A549 (cell line): ENCODE results near the gene CST4. TPM values are rescaled to one million over a fixed set of nuclear protein-coding genes. Genes with fewer than 3 reads are reported as not detected.
"Not testable (repeated sequence)": the region's sequence is repeated elsewhere in the genome, so short reads cannot be mapped to it uniquely, and the experiment has no call there.

ENCODE experiments used
- ATAC-seq, 2 experiments: fragments of 200-7000 bp in 1 of 2; fragments of >200 bp in 1 of 2; cut with Nextera tagmentation in 1 of 2; cut with Tn5 transposase in 1 of 2; 3 replicates each; pipeline versions ENCODE4 v1.8.0 to v1.9.1; 2018 to 2020; ENCODE audit warnings: mild to moderate bottlenecking in 1 of 2, moderate library complexity in 1 of 2
- CTCF ChIA-PET: fragments of 300-600 bp; sonication (Branson Sonifier 250); formaldehyde crosslinking; extraction: SDS; loops from one replicate; lab custom pipeline; 2021; ENCODE audit warnings: antibody characterized with exemption, inconsistent platforms; lab: Yijun Ruan, JAX
- POLR2A ChIA-PET: fragments of 350-600 bp; formaldehyde crosslinking; extraction: SDS; loops from one replicate; lab custom pipeline; 2021; ENCODE audit warnings: antibody characterized with exemption, inconsistent platforms; lab: Yijun Ruan, JAX
- DNase-seq, 2 experiments: peaks; one replicate each; pipeline versions ENCODE4 v3.0.0 to v3.0.0-alpha.2; 2011 to 2016; ENCODE audit warnings: low read depth in 1 of 2, low spot score in 1 of 2
- FAIRE-seq: peaks from 2 replicates; lab custom pipeline; 2011; peaks lifted over from hg19 to GRCh38; lab: Jason Lieb, UNC
- H3K27ac ChIP-seq, 2 experiments: fragments of >200 bp; sonication (Bioruptor Twin); formaldehyde crosslinking; 3 replicates each; pipeline ENCODE4 v1.5.1; 2016 to 2017
- H3K4me1 ChIP-seq: fragments of >200 bp; sonication (Bioruptor Twin); formaldehyde crosslinking; 3 replicates; pipeline ENCODE4 v1.6.1; 2016
- H3K4me2 ChIP-seq: fragments of >200 bp; sonication (Bioruptor Twin); formaldehyde crosslinking; 3 replicates; pipeline ENCODE4 v1.6.1; 2016
- H3K4me3 ChIP-seq: fragments of >200 bp; sonication (Bioruptor Twin); formaldehyde crosslinking; 3 replicates; pipeline ENCODE4 v1.5.1; 2016
- H3K9me3 ChIP-seq: fragments of >200 bp; sonication (Bioruptor Twin); formaldehyde crosslinking; 3 replicates; pipeline ENCODE4 v1.6.1; 2016
- BHLHE40 ChIP-seq: IDR thresholded peaks from 2 replicates; pipeline ENCODE4 v1.6.1; 2012; ENCODE audit warnings: low read depth, low read length, inconsistent platforms
- EHF ChIP-seq: fragments of 250-450 bp; sonication (Bioruptor Pico); IDR thresholded peaks from 2 replicates; pipeline ENCODE4 v1.5.0; 2020; ENCODE audit warnings: mild to moderate bottlenecking
- EP300 ChIP-seq, 2 experiments: fragments of >200 bp; sonication (Bioruptor Twin); formaldehyde crosslinking; IDR thresholded peaks; 2 replicates in 1 of 2; 3 replicates in 1 of 2; pipeline ENCODE4 v1.6.1; 2016 to 2017
- FOSB ChIP-seq: fragments of 250-450 bp; sonication (Bioruptor Pico); IDR thresholded peaks from 2 replicates; pipeline ENCODE4 v1.5.0; 2020; ENCODE audit warnings: mild to moderate bottlenecking, moderate library complexity
- FOXS1 ChIP-seq: fragments of 250-450 bp; sonication (Bioruptor Pico); IDR thresholded peaks from 2 replicates; pipeline ENCODE4 v1.5.0; 2020; ENCODE audit warnings: mild to moderate bottlenecking, moderate library complexity
- HDAC2 ChIP-seq: fragments of 200-600 bp; sonication (generic); IDR thresholded peaks from 2 replicates; pipeline ENCODE4 v1.6.1; 2016
- HOXB13 ChIP-seq: fragments of 250-450 bp; sonication (Bioruptor Pico); IDR thresholded peaks from 2 replicates; pipeline ENCODE4 v1.5.0; 2020; ENCODE audit warnings: low read depth, mild to moderate bottlenecking, moderate library complexity
- KDM1A ChIP-seq: fragments of 200-600 bp; sonication (generic); IDR thresholded peaks from 2 replicates; pipeline ENCODE4 v1.6.1; 2016; ENCODE audit warnings: low read depth, mild to moderate bottlenecking
- MAZ ChIP-seq: fragments of 150-350 bp; IDR thresholded peaks from 2 replicates; pipeline ENCODE4 v1.6.1; 2014; ENCODE audit warnings: antibody characterized with exemption, low read depth, low read length, borderline replicate concordance
- MYC ChIP-seq: IDR thresholded peaks from 2 replicates; pipeline ENCODE4 v1.6.1; 2012; ENCODE audit warnings: mild to moderate bottlenecking, inconsistent platforms, low read length, improper control_type of control experiment, borderline replicate concordance
- POLR2A ChIP-seq: IDR thresholded peaks from 2 replicates; pipeline ENCODE4 v1.6.1; 2012; ENCODE audit warnings: mild to moderate bottlenecking, low read length
- RAD21 ChIP-seq, 2 experiments: fragments of >200 bp in 1 of 2; sonication (Bioruptor Twin) in 1 of 2; formaldehyde crosslinking in 1 of 2; IDR thresholded peaks in 1 of 2; conservative IDR thresholded peaks in 1 of 2; 2 replicates in 1 of 2; 3 replicates in 1 of 2; pipeline ENCODE4 v1.6.1; 2012 to 2018; ENCODE audit warnings: inconsistent platforms in 1 of 2
- RARB ChIP-seq: fragments of 250-450 bp; sonication (Bioruptor Pico); IDR thresholded peaks from 2 replicates; pipeline ENCODE4 v1.8.0; 2021; ENCODE audit warnings: mild to moderate bottlenecking, moderate library complexity
- RCOR1 ChIP-seq: fragments of 150-350 bp; IDR thresholded peaks from 2 replicates; pipeline ENCODE4 v1.6.1; 2014; ENCODE audit warnings: antibody characterized with exemption, low read length, low read depth
- RNF2 ChIP-seq: fragments of 200-600 bp; sonication (generic); IDR thresholded peaks from 2 replicates; pipeline ENCODE4 v1.6.1; 2016; ENCODE audit warnings: low read depth, mild to moderate bottlenecking, antibody characterized with exemption, moderate library complexity, borderline replicate concordance
- ZFP36 ChIP-seq: fragments of 450-650 bp; IDR thresholded peaks from 2 replicates; pipeline ENCODE4 v1.6.1; 2014; ENCODE audit warnings: borderline replicate concordance; ENCODE audit not compliant: partially characterized antibody
- WGBS: methylation state at CpG from one replicate; pipeline ENCODE4 v1.1.6; 2017; ENCODE audit errors: missing lambda C conversion rate; 5-methylcytosine and 5-hydroxymethylcytosine counted together
- polyA plus RNA-seq, 4 experiments: library from polyadenylated mRNA; depleted of rRNA in 3 of 4; stranded (reverse); fragments of >200 nt; fragmentation: RNase III in 1 of 4; extraction: RNeasy Plus Mini Kit Qiagen cat#74134 plus additional on column Dnase treatment in 1 of 4; gene quantifications; 2 replicates in 3 of 4; 3 replicates in 1 of 4; pipeline ENCODE4 v1.2.3, GENCODE V29; 2011 to 2017
- TF ChIP-seq, protein P1 (sequence below): fragments of 200-600 bp; sonication (generic); IDR thresholded peaks from 2 replicates; pipeline ENCODE4 v1.6.1; 2016; ENCODE audit warnings: antibody characterized with exemption, mild to moderate bottlenecking, moderate library complexity
- TF ChIP-seq, protein P2 (sequence below): IDR thresholded peaks from 2 replicates; pipeline ENCODE4 v1.6.1; 2012
- TF ChIP-seq, protein P3 (sequence below): fragments of 250-450 bp; sonication (Bioruptor Pico); IDR thresholded peaks from 2 replicates; pipeline ENCODE4 v1.5.0; 2021; ENCODE audit warnings: mild to moderate bottlenecking, moderate library complexity, borderline replicate concordance
- TF ChIP-seq, protein P4 (sequence below): IDR thresholded peaks from 2 replicates; pipeline ENCODE4 v1.6.1; 2012; ENCODE audit warnings: low read depth, borderline replicate concordance
- TF ChIP-seq, protein P5 (sequence below): IDR thresholded peaks from 2 replicates; pipeline ENCODE4 v1.6.1; 2012
- TF ChIP-seq, protein P6 (sequence below): fragments of >200 bp; sonication (Bioruptor Twin); formaldehyde crosslinking; IDR thresholded peaks from 2 replicates; pipeline ENCODE4 v1.6.1; 2016
- TF ChIP-seq, protein P7 (sequence below): fragments of 450-650 bp; IDR thresholded peaks from 2 replicates; pipeline ENCODE4 v1.6.1; 2014; ENCODE audit warnings: antibody characterized with exemption

Gene CST4
- polyA plus RNA-seq, 2 of the 4 experiments (the other 2 are of a cell fraction): not detected

DNA sequence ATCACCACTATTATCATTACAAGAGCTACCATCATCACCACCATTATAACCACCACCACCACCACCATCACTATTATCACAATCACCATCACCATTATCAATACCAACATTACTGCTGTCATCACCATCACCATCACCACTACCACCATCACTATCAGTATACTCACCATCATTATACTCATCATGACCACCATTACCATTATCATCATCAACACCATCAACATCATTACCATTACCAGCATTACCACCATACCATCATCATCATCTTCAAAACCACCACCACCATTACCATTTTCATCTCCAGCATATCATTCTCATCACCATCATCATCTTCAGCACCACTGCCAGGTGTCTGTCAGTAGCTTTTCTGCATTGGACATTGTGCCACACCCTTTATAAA is 22.9 kb upstream of the CST4 start:
- H3K9me3 ChIP-seq, H3K4me2 ChIP-seq, H3K4me3 ChIP-seq, H3K4me1 ChIP-seq, DNase-seq, ATAC-seq, POLR2A ChIA-PET, CTCF ChIA-PET, H3K27ac ChIP-seq: not testable (repeated sequence)
- FAIRE-seq: peak; percentile 81

DNA sequence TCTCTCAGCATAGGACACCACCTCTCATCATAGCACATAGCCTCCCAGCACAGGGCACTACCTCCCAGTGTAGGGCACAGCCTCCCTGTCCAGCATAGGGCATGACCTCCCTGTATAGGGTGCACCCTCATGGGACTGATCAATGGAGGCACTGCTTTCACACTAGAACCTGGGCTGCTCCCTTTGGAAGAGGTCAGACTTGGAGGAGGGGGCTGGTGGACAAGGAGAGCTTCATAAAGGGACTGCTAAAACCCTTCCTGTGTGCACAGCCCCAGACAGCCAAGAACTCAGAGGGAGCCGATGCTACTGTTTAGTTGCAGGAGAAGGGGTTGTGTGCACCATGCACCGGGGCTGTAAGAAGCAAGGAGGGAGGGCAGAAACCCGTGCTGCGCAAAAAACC is 21.9 kb upstream of the CST4 start:
- TF ChIP-seq FOXS1 (CRISPR knock-in tag) (no peak), POLR2A (no peak), RARB (CRISPR knock-in tag) (no peak), HDAC2 (no peak)
- TF ChIP-seq, protein P1, sequence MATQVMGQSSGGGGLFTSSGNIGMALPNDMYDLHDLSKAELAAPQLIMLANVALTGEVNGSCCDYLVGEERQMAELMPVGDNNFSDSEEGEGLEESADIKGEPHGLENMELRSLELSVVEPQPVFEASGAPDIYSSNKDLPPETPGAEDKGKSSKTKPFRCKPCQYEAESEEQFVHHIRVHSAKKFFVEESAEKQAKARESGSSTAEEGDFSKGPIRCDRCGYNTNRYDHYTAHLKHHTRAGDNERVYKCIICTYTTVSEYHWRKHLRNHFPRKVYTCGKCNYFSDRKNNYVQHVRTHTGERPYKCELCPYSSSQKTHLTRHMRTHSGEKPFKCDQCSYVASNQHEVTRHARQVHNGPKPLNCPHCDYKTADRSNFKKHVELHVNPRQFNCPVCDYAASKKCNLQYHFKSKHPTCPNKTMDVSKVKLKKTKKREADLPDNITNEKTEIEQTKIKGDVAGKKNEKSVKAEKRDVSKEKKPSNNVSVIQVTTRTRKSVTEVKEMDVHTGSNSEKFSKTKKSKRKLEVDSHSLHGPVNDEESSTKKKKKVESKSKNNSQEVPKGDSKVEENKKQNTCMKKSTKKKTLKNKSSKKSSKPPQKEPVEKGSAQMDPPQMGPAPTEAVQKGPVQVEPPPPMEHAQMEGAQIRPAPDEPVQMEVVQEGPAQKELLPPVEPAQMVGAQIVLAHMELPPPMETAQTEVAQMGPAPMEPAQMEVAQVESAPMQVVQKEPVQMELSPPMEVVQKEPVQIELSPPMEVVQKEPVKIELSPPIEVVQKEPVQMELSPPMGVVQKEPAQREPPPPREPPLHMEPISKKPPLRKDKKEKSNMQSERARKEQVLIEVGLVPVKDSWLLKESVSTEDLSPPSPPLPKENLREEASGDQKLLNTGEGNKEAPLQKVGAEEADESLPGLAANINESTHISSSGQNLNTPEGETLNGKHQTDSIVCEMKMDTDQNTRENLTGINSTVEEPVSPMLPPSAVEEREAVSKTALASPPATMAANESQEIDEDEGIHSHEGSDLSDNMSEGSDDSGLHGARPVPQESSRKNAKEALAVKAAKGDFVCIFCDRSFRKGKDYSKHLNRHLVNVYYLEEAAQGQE: no peak
- TF ChIP-seq, protein P2, sequence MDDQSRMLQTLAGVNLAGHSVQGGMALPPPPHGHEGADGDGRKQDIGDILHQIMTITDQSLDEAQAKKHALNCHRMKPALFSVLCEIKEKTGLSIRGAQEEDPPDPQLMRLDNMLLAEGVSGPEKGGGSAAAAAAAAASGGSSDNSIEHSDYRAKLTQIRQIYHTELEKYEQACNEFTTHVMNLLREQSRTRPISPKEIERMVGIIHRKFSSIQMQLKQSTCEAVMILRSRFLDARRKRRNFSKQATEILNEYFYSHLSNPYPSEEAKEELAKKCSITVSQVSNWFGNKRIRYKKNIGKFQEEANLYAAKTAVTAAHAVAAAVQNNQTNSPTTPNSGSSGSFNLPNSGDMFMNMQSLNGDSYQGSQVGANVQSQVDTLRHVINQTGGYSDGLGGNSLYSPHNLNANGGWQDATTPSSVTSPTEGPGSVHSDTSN: no peak
- TF ChIP-seq, all 56 proteins: peak for 0
- ChIA-PET POLR2A (no interaction called here), CTCF (no interaction called here)
- no peaks in the 10 kb centered on the region for H3K9me3 ChIP-seq
- DNase-seq: no peak
- no peak overlapping the region for H3K4me2 ChIP-seq
- no peak for FAIRE-seq
- no peak overlapping the region for H3K4me3 ChIP-seq
- no peaks in the 10 kb centered on the region for H3K4me1 ChIP-seq
- WGBS: 20% methylated on average over 3 of the region's 4 CpGs
- no peak overlapping the region for H3K27ac ChIP-seq
- ATAC-seq: 0 out of 6 replicates have a peak, but pooled peaks of 1 of the 2 experiments have one; percentile 12

DNA sequence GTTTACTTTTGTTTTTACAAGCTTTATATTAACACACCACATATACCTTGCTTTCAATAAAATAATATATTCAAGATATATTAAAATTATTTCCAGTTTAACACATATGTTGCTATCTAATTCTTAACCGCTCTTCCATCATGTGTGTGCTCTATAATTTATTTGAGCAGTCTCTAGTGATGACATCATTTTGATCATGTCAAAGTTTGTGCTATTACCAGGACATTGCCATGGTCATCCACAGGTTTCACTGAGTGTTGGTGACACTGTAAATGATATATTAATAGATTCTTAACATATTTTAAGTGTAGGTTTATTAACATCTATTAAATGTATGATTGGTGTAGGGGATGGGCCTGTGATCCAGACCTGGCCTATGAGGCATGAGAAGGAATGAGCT is 17.1 kb upstream of the CST4 start:
- TF ChIP-seq MYC (no peak), KDM1A (no peak), RAD21 (conservative IDR thresholded peaks at IDR 0.05 in 1 of 2, IDR thresholded peaks at IDR 0.05 in 1 of 2) (no peak), EHF (CRISPR knock-in tag) (no peak), BHLHE40 (no peak)
- TF ChIP-seq, protein P3, sequence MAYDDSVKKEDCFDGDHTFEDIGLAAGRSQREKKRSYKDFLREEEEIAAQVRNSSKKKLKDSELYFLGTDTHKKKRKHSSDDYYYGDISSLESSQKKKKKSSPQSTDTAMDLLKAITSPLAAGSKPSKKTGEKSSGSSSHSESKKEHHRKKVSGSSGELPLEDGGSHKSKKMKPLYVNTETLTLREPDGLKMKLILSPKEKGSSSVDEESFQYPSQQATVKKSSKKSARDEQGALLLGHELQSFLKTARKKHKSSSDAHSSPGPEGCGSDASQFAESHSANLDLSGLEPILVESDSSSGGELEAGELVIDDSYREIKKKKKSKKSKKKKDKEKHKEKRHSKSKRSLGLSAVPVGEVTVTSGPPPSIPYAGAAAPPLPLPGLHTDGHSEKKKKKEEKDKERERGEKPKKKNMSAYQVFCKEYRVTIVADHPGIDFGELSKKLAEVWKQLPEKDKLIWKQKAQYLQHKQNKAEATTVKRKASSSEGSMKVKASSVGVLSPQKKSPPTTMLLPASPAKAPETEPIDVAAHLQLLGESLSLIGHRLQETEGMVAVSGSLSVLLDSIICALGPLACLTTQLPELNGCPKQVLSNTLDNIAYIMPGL: no peak
- Histone ChIP-seq H3K4me1 (no peaks in the 10 kb centered on the region), H3K4me2 (no peak overlapping the region), H3K4me3 (no peak overlapping the region), H3K27ac (no peak overlapping the region), H3K9me3 (no peaks in the 10 kb centered on the region)
- FAIRE-seq (no peak), ATAC-seq (no peak), DNase-seq (no peak)
- ChIA-PET POLR2A (no interaction called here), CTCF (interaction anchor here (0.9 kb wide), 1 partner anchor 37 kb away, joined by 3 read pairs; no protein-coding TSS in a partner anchor)
- WGBS: 61% methylated on average over 1 of the region's 1 CpG

DNA sequence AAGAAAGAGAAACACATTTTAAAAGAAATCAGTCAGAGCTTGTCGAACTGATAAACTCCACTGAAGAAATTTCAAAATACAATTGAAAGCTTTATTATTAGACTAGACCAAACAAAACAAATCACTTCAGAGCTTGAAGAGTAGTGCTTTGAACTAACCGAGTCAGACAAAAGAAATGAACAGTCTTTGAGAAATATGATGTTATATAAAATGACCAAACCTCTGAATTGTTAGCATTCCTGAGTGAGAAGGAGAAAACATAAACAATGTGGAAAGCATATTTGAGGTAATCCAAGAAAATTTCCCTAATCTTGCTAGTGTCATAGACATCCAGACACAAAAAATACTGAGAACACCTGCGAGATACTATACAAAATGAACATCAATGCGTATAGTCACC is 13.2 kb upstream of the CST4 start:
- H3K27ac ChIP-seq: no peak overlapping the region
- H3K4me3 ChIP-seq: no peak overlapping the region
- POLR2A ChIA-PET: no interaction called here
- ATAC-seq (no peak), FAIRE-seq (peak; percentile 80), DNase-seq (no peak)
- H3K9me3 ChIP-seq: no peaks in the 10 kb centered on the region
- no peaks in the 10 kb centered on the region for H3K4me1 ChIP-seq
- TF ChIP-seq RNF2 (no peak), MAZ (no peak), HOXB13 (CRISPR knock-in tag) (no peak), RCOR1 (no peak), ZFP36 (no peak), EP300 (IDR thresholded peaks at IDR 0.05) (no peak), FOXS1 (CRISPR knock-in tag) (no peak), FOSB (no peak)
- TF ChIP-seq, protein P4, sequence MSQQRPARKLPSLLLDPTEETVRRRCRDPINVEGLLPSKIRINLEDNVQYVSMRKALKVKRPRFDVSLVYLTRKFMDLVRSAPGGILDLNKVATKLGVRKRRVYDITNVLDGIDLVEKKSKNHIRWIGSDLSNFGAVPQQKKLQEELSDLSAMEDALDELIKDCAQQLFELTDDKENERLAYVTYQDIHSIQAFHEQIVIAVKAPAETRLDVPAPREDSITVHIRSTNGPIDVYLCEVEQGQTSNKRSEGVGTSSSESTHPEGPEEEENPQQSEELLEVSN: no peak
- TF ChIP-seq, protein P5, sequence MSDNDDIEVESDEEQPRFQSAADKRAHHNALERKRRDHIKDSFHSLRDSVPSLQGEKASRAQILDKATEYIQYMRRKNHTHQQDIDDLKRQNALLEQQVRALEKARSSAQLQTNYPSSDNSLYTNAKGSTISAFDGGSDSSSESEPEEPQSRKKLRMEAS: no peak
- TF ChIP-seq, protein P6, sequence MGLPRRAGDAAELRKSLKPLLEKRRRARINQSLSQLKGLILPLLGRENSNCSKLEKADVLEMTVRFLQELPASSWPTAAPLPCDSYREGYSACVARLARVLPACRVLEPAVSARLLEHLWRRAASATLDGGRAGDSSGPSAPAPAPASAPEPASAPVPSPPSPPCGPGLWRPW: no peak
- TF ChIP-seq, protein P7, sequence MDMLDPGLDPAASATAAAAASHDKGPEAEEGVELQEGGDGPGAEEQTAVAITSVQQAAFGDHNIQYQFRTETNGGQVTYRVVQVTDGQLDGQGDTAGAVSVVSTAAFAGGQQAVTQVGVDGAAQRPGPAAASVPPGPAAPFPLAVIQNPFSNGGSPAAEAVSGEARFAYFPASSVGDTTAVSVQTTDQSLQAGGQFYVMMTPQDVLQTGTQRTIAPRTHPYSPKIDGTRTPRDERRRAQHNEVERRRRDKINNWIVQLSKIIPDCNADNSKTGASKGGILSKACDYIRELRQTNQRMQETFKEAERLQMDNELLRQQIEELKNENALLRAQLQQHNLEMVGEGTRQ: no peak
- WGBS: 35% methylated on average over 4 of the region's 4 CpGs
- CTCF ChIA-PET: interaction anchor here (1.3 to 2.5 kb wide), 2 partner anchors 22 to 34 kb away, joined by 4 to 8 read pairs; no protein-coding TSS in a partner anchor
- H3K4me2 ChIP-seq: no peak overlapping the region
